H9 (cell line): ENCODE results near the gene LMX1B. TPM values are rescaled to one million over a fixed set of nuclear protein-coding genes. Genes with fewer than 3 reads are reported as not detected.

ENCODE experiments used
- DNase-seq: peaks from one replicate; pipeline ENCODE4 v3.0.0-alpha.2; 2017
- H2AFZ ChIP-seq: one replicate; pipeline ENCODE4 v1.6.1; 2013; ENCODE audit warnings: mild to moderate bottlenecking, low read length, control low read depth, moderate library complexity
- H2AK5ac ChIP-seq: 2 replicates; pipeline ENCODE4 v1.6.1; 2013; ENCODE audit warnings: low read length, control low read depth, mixed read lengths; ENCODE audit not compliant: insufficient read length
- H2BK120ac ChIP-seq: one replicate; pipeline ENCODE4 v1.6.1; 2013; ENCODE audit warnings: low read depth, mild to moderate bottlenecking, low read length, control low read depth, inconsistent platforms; ENCODE audit not compliant: poor library complexity, severe bottlenecking
- H2BK12ac ChIP-seq: 2 replicates; pipeline ENCODE4 v1.6.1; 2013; ENCODE audit warnings: low read length, control low read depth, mixed read lengths, low read depth; ENCODE audit not compliant: insufficient read length
- H2BK15ac ChIP-seq: 2 replicates; pipeline ENCODE4 v1.6.1; 2013; ENCODE audit warnings: low read depth, low read length, control low read depth
- H2BK20ac ChIP-seq: one replicate; pipeline ENCODE4 v1.6.1; 2013; ENCODE audit warnings: low read depth, mild to moderate bottlenecking, low read length, control low read depth, inconsistent platforms; ENCODE audit not compliant: poor library complexity, severe bottlenecking
- H2BK5ac ChIP-seq: 2 replicates; pipeline ENCODE4 v1.6.1; 2013; ENCODE audit warnings: low read length, control low read depth, mixed read lengths; ENCODE audit not compliant: insufficient read length
- H3K14ac ChIP-seq: 2 replicates; pipeline ENCODE4 v1.6.1; 2013; ENCODE audit warnings: low read length, control low read depth; ENCODE audit not compliant: insufficient read depth
- H3K18ac ChIP-seq: 2 replicates; pipeline ENCODE4 v1.6.1; 2013; ENCODE audit warnings: low read depth, mild to moderate bottlenecking, mixed read lengths, low read length, control low read depth; ENCODE audit not compliant: insufficient read length
- H3K23ac ChIP-seq: 2 replicates; pipeline ENCODE4 v1.6.1; 2013; ENCODE audit warnings: low read length, control low read depth, mixed read lengths, low read depth; ENCODE audit not compliant: insufficient read length
- H3K23me2 ChIP-seq: 2 replicates; pipeline ENCODE4 v1.6.1; 2013; ENCODE audit warnings: low read depth, mild to moderate bottlenecking, mixed read lengths, low read length, control low read depth; ENCODE audit not compliant: insufficient read length, poor library complexity, severe bottlenecking
- H3K27ac ChIP-seq: 2 replicates; pipeline ENCODE4 v1.5.1; 2013; ENCODE audit warnings: low read length, control low read depth, mixed read lengths, low read depth; ENCODE audit not compliant: insufficient read length
- H3K27me3 ChIP-seq: 2 replicates; pipeline ENCODE4 v1.6.1; 2013; ENCODE audit warnings: low read length, control low read depth, inconsistent platforms; ENCODE audit not compliant: insufficient read depth
- H3K4ac ChIP-seq: 2 replicates; pipeline ENCODE4 v1.6.1; 2013; ENCODE audit warnings: low read depth, mild to moderate bottlenecking, control low read depth, inconsistent platforms, low read length, moderate library complexity
- H3K4me1 ChIP-seq: 2 replicates; pipeline ENCODE4 v1.6.1; 2013; ENCODE audit warnings: low read length, control low read depth, inconsistent platforms; ENCODE audit not compliant: insufficient read depth
- H3K4me2 ChIP-seq: 2 replicates; pipeline ENCODE4 v1.6.1; 2013; ENCODE audit warnings: low read length, control low read depth, mixed read lengths; ENCODE audit not compliant: insufficient read length, insufficient read depth
- H3K56ac ChIP-seq: 2 replicates; pipeline ENCODE4 v1.6.1; 2013; ENCODE audit warnings: low read depth, mild to moderate bottlenecking, mixed read lengths, low read length, control low read depth; ENCODE audit not compliant: insufficient read length
- H3K79me1 ChIP-seq: 2 replicates; pipeline ENCODE4 v1.6.1; 2013; ENCODE audit warnings: low read depth, mild to moderate bottlenecking, moderate library complexity, low read length, control low read depth, inconsistent platforms; ENCODE audit not compliant: insufficient read depth, poor library complexity, severe bottlenecking
- H3K79me2 ChIP-seq: 2 replicates; pipeline ENCODE4 v1.6.1; 2013; ENCODE audit warnings: low read length, control low read depth, inconsistent platforms; ENCODE audit not compliant: insufficient read depth
- H3K9ac ChIP-seq: 2 replicates; pipeline ENCODE4 v1.6.1; 2013; ENCODE audit warnings: low read length, control low read depth, mixed read lengths; ENCODE audit not compliant: insufficient read length; ENCODE audit errors: extremely low read depth
- H3K9me3 ChIP-seq: one replicate; pipeline ENCODE4 v1.6.1; 2013; ENCODE audit warnings: low read depth, low read length, inconsistent platforms; ENCODE audit not compliant: control insufficient read depth
- H3T11ph ChIP-seq: one replicate; pipeline ENCODE4 v1.6.1; 2013; ENCODE audit warnings: mild to moderate bottlenecking, low read length, control low read depth, inconsistent platforms
- H4K20me1 ChIP-seq: one replicate; pipeline ENCODE4 v1.6.1; 2013; ENCODE audit not compliant: control insufficient read depth, insufficient read length, insufficient read depth
- H4K5ac ChIP-seq: 2 replicates; pipeline ENCODE4 v1.6.1; 2013; ENCODE audit warnings: low read depth, mild to moderate bottlenecking, mixed read lengths, low read length, control low read depth; ENCODE audit not compliant: insufficient read length
- H4K8ac ChIP-seq: replicated peaks from 2 replicates; pipeline ENCODE4 v1.6.1; 2013; ENCODE audit warnings: low read length, control low read depth, mixed read lengths, low read depth; ENCODE audit not compliant: insufficient read length
- H4K91ac ChIP-seq: 2 replicates; pipeline ENCODE4 v1.6.1; 2013; ENCODE audit warnings: low read depth, mild to moderate bottlenecking, moderate library complexity, mixed read lengths, low read length, control low read depth; ENCODE audit not compliant: insufficient read length
- H3K27ac Mint-ChIP-seq, 3 experiments: 2 replicates in 2 of 3; 3 replicates in 1 of 3; pipeline ENCODE4 v1.8.0; 2020 to 2021; ENCODE audit warnings: mixed read lengths in 3 of 3, mild to moderate bottlenecking in 1 of 3, moderate library complexity in 1 of 3
- H3K27me3 Mint-ChIP-seq: 2 replicates; pipeline ENCODE4 v1.8.0; 2021; ENCODE audit warnings: low read depth, mild to moderate bottlenecking, moderate library complexity, mixed read lengths
- H3K36me3 Mint-ChIP-seq, 3 experiments: 2 replicates in 2 of 3; 3 replicates in 1 of 3; pipeline ENCODE4 v1.8.0; 2020 to 2021; ENCODE audit warnings: low read depth in 3 of 3, mixed read lengths in 3 of 3; ENCODE audit not compliant: insufficient read depth in 1 of 3
- H3K4me1 Mint-ChIP-seq, 2 experiments: 2 replicates each; pipeline ENCODE4 v1.8.0; 2020; ENCODE audit warnings: mixed read lengths in 2 of 2
- H3K4me3 Mint-ChIP-seq, 2 experiments: 2 replicates in 1 of 2; 3 replicates in 1 of 2; pipeline ENCODE4 v1.8.0; 2020 to 2021; ENCODE audit warnings: mild to moderate bottlenecking in 2 of 2, mixed read lengths in 2 of 2, moderate library complexity in 1 of 2
- H3K9me3 Mint-ChIP-seq, 2 experiments: 2 replicates in 1 of 2; 3 replicates in 1 of 2; pipeline ENCODE4 v1.8.0; 2020; ENCODE audit warnings: mild to moderate bottlenecking in 2 of 2, mixed read lengths in 2 of 2, moderate library complexity in 1 of 2
- CTCF ChIP-seq: fragments of 200-600 bp; sonication (generic); conservative IDR thresholded peaks from 3 replicates; pipeline ENCODE4 v1.8.0; 2021; ENCODE audit warnings: antibody characterized with exemption, mild to moderate bottlenecking
- WGBS: extraction: QIAGEN DNeasy Blood & Tissue Kit; methylation state at CpG from one replicate; pipeline ENCODE4 v1.1.7; 2013; ENCODE audit warnings: missing lambda C conversion rate, low lambda C conversion rate, mixed read lengths; ENCODE audit not compliant: insufficient read length; ENCODE audit errors: extremely low coverage; 5-methylcytosine and 5-hydroxymethylcytosine counted together
- total RNA-seq: library from RNA; stranded (reverse); gene quantifications from 2 replicates; pipeline ENCODE4 v1.2.1, GENCODE V29; 2021

LMX1B gene
- total RNA-seq, 1 experiment from 2014 or later = 0.85 TPM

GRCh38 chr9:126615791-126616447 is 2.2 kb downstream of the LMX1B start:
- Histone ChIP-seq H3K4me2 (peak overlapping the region; percentile 38), H4K5ac (no peak overlapping the region), H2BK20ac (no peak overlapping the region), H3K9me3 (no peaks in the 10 kb centered on the region), H3K4ac (no peak overlapping the region), H2AK5ac (no peak overlapping the region), H3K56ac (no peak overlapping the region), H3K79me1 (no peaks in the 10 kb centered on the region), H3K14ac (no peak overlapping the region), H4K8ac (no peak overlapping the region), H3K23ac (no peak overlapping the region), H2BK15ac (no peak overlapping the region), H2AFZ (no peak overlapping the region), H3K18ac (no peak overlapping the region), H4K20me1 (no peaks in the 10 kb centered on the region), H3K27ac (no peak overlapping the region), H3K9ac (no peak overlapping the region), H3T11ph (no peak overlapping the region), H2BK5ac (no peak overlapping the region), H3K79me2 (no peaks in the 10 kb centered on the region), H3K27me3 (peaks cover 87% of the 10 kb centered on the region), H3K4me1 (peaks cover 3% of the 10 kb centered on the region; the same call in 1 of the 2 replicates), H3K23me2 (peaks cover 21% of the 10 kb centered on the region), H4K91ac (no peak overlapping the region), H2BK12ac (no peak overlapping the region), H2BK120ac (no peak overlapping the region)
- no peak overlapping the region for H3K27ac Mint-ChIP-seq
- peak overlapping the region in 1 of 2 experiments; percentile 46; a peak in 2 of 5 replicates for H3K4me3 Mint-ChIP-seq
- H3K27me3 Mint-ChIP-seq = peaks cover 92% of the 10 kb centered on the region
- H3K36me3 Mint-ChIP-seq = no peaks in the 10 kb centered on the region; a peak in 1 of 7 replicates
- no CpG with 5 or more reads among the region's 14 CpGs for WGBS
- peak; percentile 56 for DNase-seq
- peaks cover 0 to 9% of the 10 kb centered on the region in 2 experiments; a peak in 1 of 5 replicates for H3K9me3 Mint-ChIP-seq
- H3K4me1 Mint-ChIP-seq = peaks cover 43 to 60% of the 10 kb centered on the region in 2 experiments
- peak; percentile 26; the same call in 2 of the 3 replicates for TF ChIP-seq CTCF
